GM23248 (cell line): ENCODE measurements around the gene ANKRD37. TPM values are rescaled to one million over a fixed set of nuclear protein-coding genes. Genes with fewer than 3 reads are reported as not detected.

Experiments used
- DNase-seq: peaks from one replicate; pipeline ENCODE4 v3.0.0-alpha.2; 2015
- H2AFZ ChIP-seq: fragments of 200-600 bp; sonication (generic); 2 replicates; pipeline ENCODE4 v1.6.1; 2016; ENCODE audit warnings: antibody characterized with exemption
- H3F3A ChIP-seq: fragments of 200-600 bp; sonication (generic); 2 replicates; pipeline ENCODE4 v1.6.1; 2016; ENCODE audit warnings: mild to moderate bottlenecking, antibody characterized with exemption, mixed run types; ENCODE audit not compliant: insufficient read depth
- H3K27ac ChIP-seq: fragments of 200-600 bp; sonication (generic); 2 replicates; pipeline ENCODE4 v1.5.1; 2016; ENCODE audit warnings: mild to moderate bottlenecking
- H3K27me3 ChIP-seq: fragments of 200-600 bp; sonication (generic); replicated peaks from 2 replicates; pipeline ENCODE4 v1.6.1; 2016; ENCODE audit warnings: mild to moderate bottlenecking; ENCODE audit not compliant: insufficient read depth
- H3K36me3 ChIP-seq: fragments of 200-600 bp; sonication (generic); 2 replicates; pipeline ENCODE4 v1.6.1; 2016; ENCODE audit warnings: low read depth, mild to moderate bottlenecking
- H3K4me1 ChIP-seq: fragments of 200-600 bp; sonication (generic); 2 replicates; pipeline ENCODE4 v1.6.1; 2016; ENCODE audit warnings: mild to moderate bottlenecking; ENCODE audit not compliant: insufficient read depth
- H3K4me2 ChIP-seq: fragments of 200-600 bp; sonication (generic); one replicate; pipeline ENCODE4 v1.6.1; 2016; ENCODE audit warnings: mild to moderate bottlenecking; ENCODE audit not compliant: unreplicated experiment
- H3K4me3 ChIP-seq: fragments of 200-600 bp; sonication (generic); 2 replicates; pipeline ENCODE4 v1.5.1; 2016; ENCODE audit warnings: mild to moderate bottlenecking
- H3K79me2 ChIP-seq: fragments of 200-600 bp; sonication (generic); 2 replicates; pipeline ENCODE4 v1.6.1; 2016; ENCODE audit warnings: mild to moderate bottlenecking; ENCODE audit not compliant: insufficient read depth
- H3K9ac ChIP-seq: fragments of 200-600 bp; sonication (generic); 2 replicates; pipeline ENCODE4 v1.6.1; 2016; ENCODE audit warnings: mild to moderate bottlenecking
- H3K9me2 ChIP-seq: fragments of 200-600 bp; sonication (generic); 2 replicates; pipeline ENCODE4 v1.6.1; 2016; ENCODE audit warnings: mixed run types, mild to moderate bottlenecking, moderate library complexity; ENCODE audit not compliant: insufficient read depth
- H3K9me3 ChIP-seq: fragments of 200-600 bp; sonication (generic); one replicate; pipeline ENCODE4 v1.6.1; 2017; ENCODE audit warnings: low read depth
- H4K20me1 ChIP-seq: fragments of 200-600 bp; sonication (generic); 2 replicates; pipeline ENCODE4 v1.6.0; 2016; ENCODE audit not compliant: insufficient read depth
- EZH2 ChIP-seq: fragments of 200-600 bp; sonication (generic); IDR thresholded peaks from 2 replicates; pipeline ENCODE4 v1.6.1; 2018; ENCODE audit warnings: antibody characterized with exemption, mild to moderate bottlenecking; ENCODE audit not compliant: insufficient read depth, poor library complexity, severe bottlenecking
- EZH2phosphoT487 ChIP-seq: fragments of 200-600 bp; sonication (generic); IDR thresholded peaks from 2 replicates; pipeline ENCODE4 v1.6.1; 2018; ENCODE audit warnings: antibody characterized with exemption, moderate library complexity, mild to moderate bottlenecking, low read depth; ENCODE audit not compliant: insufficient read depth
- WGBS, 2 experiments: methylation state at CpG; one replicate each; pipeline ENCODE4 v1.1.6; 2015 to 2017; ENCODE audit warnings: low lambda C conversion rate in 2 of 2, low coverage in 1 of 2; ENCODE audit errors: missing lambda C conversion rate in 2 of 2; 5-methylcytosine and 5-hydroxymethylcytosine counted together
- in situ Hi-C: fragments of 300-500 bp; cut with MboI; formaldehyde crosslinking; loops from 2 replicates; pipeline ENCODE4 v1.15.0; 2020
- polyA plus RNA-seq: library from polyadenylated mRNA; unstranded; fragments of >200 nt; fragmentation: Nextera tagmentation; extraction: Ambion mirVana; gene quantifications from 2 replicates; pipeline ENCODE4 v1.2.1, GENCODE V29; 2016
- total RNA-seq: library from RNA; depleted of rRNA; stranded (reverse); fragments of >200 nt; shearing (Covaris generic); gene quantifications from 2 replicates; pipeline ENCODE4 v1.2.3, GENCODE V29; 2014

ANKRD37 gene
- total and polyA plus RNA-seq, 2 experiments from 2014 or later = 11.1 to 17.6 TPM

GRCh38 chr4:185380320-185380719, 16.3 kb upstream of the ANKRD37 start:
- Histone ChIP-seq H3K27me3 (no peaks in the 10 kb centered on the region), H3K9me3 (no peaks in the 10 kb centered on the region), H3K9me2 (no peaks in the 10 kb centered on the region), H3K4me3 (no peak overlapping the region), H3K4me1 (peaks cover 12% of the 10 kb centered on the region; the same call in 1 of the 2 replicates), H4K20me1 (no peaks in the 10 kb centered on the region), H3K36me3 (0 out of 2 replicates have a peak, but pooled peaks cover 7% of the 10 kb centered on the region), H3K9ac (no peak overlapping the region), H2AFZ (no peak overlapping the region), H3F3A (peaks cover 19% of the 10 kb centered on the region; the same call in 1 of the 2 replicates), H3K27ac (no peak overlapping the region), H3K79me2 (no peaks in the 10 kb centered on the region), H3K4me2 (no peak overlapping the region)
- no peak for TF ChIP-seq EZH2
- TF ChIP-seq EZH2phosphoT487 = no peak
- WGBS, 2 experiments = 94 to 100% methylated on average over 1 of the region's 1 CpG
- in situ Hi-C loops = no loop called here
- no peak for DNase-seq

GRCh38 chr4:185381288-185382196, 15.1 kb upstream of the ANKRD37 start:
- H3K4me2 ChIP-seq = peak overlapping the region; percentile 7
- no peaks in the 10 kb centered on the region for H3K9me2 ChIP-seq
- H2AFZ ChIP-seq = no peak overlapping the region
- H3K36me3 ChIP-seq = 0 out of 2 replicates have a peak, but pooled peaks cover 7% of the 10 kb centered on the region
- peaks cover 19% of the 10 kb centered on the region; the same call in 1 of the 2 replicates for H3F3A ChIP-seq
- H4K20me1 ChIP-seq = no peaks in the 10 kb centered on the region
- no peaks in the 10 kb centered on the region for H3K9me3 ChIP-seq
- H3K4me3 ChIP-seq = no peak overlapping the region
- peak overlapping the region; percentile 23 for H3K27ac ChIP-seq
- H3K4me1 ChIP-seq = peaks cover 12% of the 10 kb centered on the region; the same call in 1 of the 2 replicates
- no peaks in the 10 kb centered on the region for H3K27me3 ChIP-seq
- no peaks in the 10 kb centered on the region for H3K79me2 ChIP-seq
- H3K9ac ChIP-seq = no peak overlapping the region
- DNase-seq = peak; percentile 51
- no peak for TF ChIP-seq EZH2phosphoT487
- no peak for TF ChIP-seq EZH2
- in situ Hi-C loops = no loop called here
- 23 to 24% methylated on average over 4 of the region's 4 CpGs for WGBS, 2 experiments

GRCh38 chr4:185382754-185383153, 13.9 kb upstream of the ANKRD37 start:
- Histone ChIP-seq H3K9me2 (no peaks in the 10 kb centered on the region), H3K9ac (no peak overlapping the region), H3K4me1 (peaks cover 12% of the 10 kb centered on the region; the same call in 1 of the 2 replicates), H4K20me1 (no peaks in the 10 kb centered on the region), H3K4me3 (no peak overlapping the region), H3K27me3 (no peaks in the 10 kb centered on the region), H3F3A (peaks cover 19% of the 10 kb centered on the region; the same call in 1 of the 2 replicates), H3K27ac (no peak overlapping the region), H2AFZ (no peak overlapping the region), H3K79me2 (no peaks in the 10 kb centered on the region), H3K36me3 (0 out of 2 replicates have a peak, but pooled peaks cover 7% of the 10 kb centered on the region), H3K4me2 (no peak overlapping the region), H3K9me3 (no peaks in the 10 kb centered on the region)
- DNase-seq = no peak
- no peak for TF ChIP-seq EZH2
- TF ChIP-seq EZH2phosphoT487 = no peak
- in situ Hi-C loops = no loop called here

- Histone ChIP-seq H3K36me3 (0 out of 2 replicates have a peak, but pooled peaks cover 6% of the 10 kb centered on the region), H3K4me2 (no peak overlapping the region), H3K4me1 (peaks cover 12% of the 10 kb centered on the region; the same call in 1 of the 2 replicates), H3K27ac (no peak overlapping the region), H3K27me3 (no peaks in the 10 kb centered on the region), H3K9me3 (no peaks in the 10 kb centered on the region), H3K4me3 (no peak overlapping the region), H4K20me1 (no peaks in the 10 kb centered on the region), H2AFZ (no peak overlapping the region), H3F3A (peaks cover 19% of the 10 kb centered on the region; the same call in 1 of the 2 replicates), H3K79me2 (no peaks in the 10 kb centered on the region), H3K9me2 (no peaks in the 10 kb centered on the region), H3K9ac (no peak overlapping the region)
- in situ Hi-C loops = no loop called here
- TF ChIP-seq EZH2phosphoT487 (no peak), EZH2 (no peak)
- WGBS, 2 experiments = 100% methylated on average over 4 of the region's 4 CpGs
- no peak for DNase-seq
These were observed 13.2 kb upstream of the ANKRD37 start for GRCh38 chr4:185383451-185383850.
